Measurements from ENCODE around the gene RASSF1. TPM values are rescaled to one million over a fixed set of nuclear protein-coding genes. Genes with fewer than 3 reads are reported as not detected.

RASSF1 gene
- total RNA-seq, 2 donors from 2014 or later, result 9.4 to 17.2 TPM

DNA sequence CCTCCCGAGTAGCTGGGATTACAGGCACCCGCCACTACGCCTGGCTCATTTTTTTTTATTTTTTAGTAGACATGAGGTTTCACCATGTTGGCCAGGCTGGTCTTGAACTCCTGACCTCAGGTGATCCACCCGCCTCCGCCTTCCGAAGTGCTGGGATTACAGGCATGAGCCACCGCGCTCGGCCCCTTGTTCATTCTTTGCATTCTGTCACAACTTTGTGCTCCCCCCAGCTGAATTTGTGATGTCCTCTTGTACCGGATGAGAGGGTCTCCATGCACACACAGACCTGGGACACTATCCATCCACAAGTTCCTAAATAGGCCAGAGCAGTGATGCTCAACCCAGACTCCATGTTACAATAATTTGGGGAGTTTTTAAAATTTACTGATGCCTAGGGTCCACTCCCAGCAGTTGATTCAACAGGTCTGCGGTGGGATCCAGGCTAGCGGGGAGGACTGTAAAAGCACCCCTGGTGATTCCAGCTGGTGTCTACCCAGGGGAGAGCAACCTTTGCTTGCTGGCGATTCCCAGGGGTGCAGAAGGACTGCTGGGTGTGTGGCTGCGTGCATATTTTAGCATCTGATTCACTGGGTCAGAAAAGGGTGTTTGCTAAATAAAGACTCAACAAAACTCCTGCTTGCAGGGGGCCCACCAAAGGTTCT is 1.0 kb downstream of the RASSF1 start:
- no peak overlapping the region for H3K27ac Mint-ChIP-seq
- Histone ChIP-seq H3K4me1 (ENCODE audit: control insufficient read depth, insufficient read depth, low read length) (peaks cover 10% of the 10 kb centered on the region), H3K27ac (ENCODE audit: low read depth, low read length) (no peak overlapping the region), H3K9me3 (ENCODE audit: control insufficient read depth, low read length) (no peaks in the 10 kb centered on the region), H3K9ac (ENCODE audit: extremely low read depth, low read length, poor library complexity, severe bottlenecking) (no peak overlapping the region), H3K27me3 (ENCODE audit: control insufficient read depth, insufficient read depth, low read length, poor library complexity, severe bottlenecking) (peaks cover 60% of the 10 kb centered on the region), H3K4me3 (ENCODE audit: low read length) (no peak overlapping the region), H3K36me3 (ENCODE audit: control insufficient read depth, insufficient read depth, low read length) (peaks cover 4% of the 10 kb centered on the region)
- peaks cover 62% of the 10 kb centered on the region for H3K27me3 Mint-ChIP-seq (ENCODE audit: insufficient read depth)
- H3K4me1 Mint-ChIP-seq, result peaks cover 8% of the 10 kb centered on the region
- WGBS, 2 experiments (ENCODE audit: insufficient coverage in 1 of 2, insufficient read length in 1 of 2), result 92% methylated on average over 11 to 14 of the region's 14 CpGs
- H3K4me3 Mint-ChIP-seq, result peak overlapping the region; percentile 21
- H3K9me3 Mint-ChIP-seq, result no peaks in the 10 kb centered on the region
- no peak for DNase-seq
- no peaks in the 10 kb centered on the region for H3K36me3 Mint-ChIP-seq (ENCODE audit: low read depth)
- TF ChIP-seq, protein P1, sequence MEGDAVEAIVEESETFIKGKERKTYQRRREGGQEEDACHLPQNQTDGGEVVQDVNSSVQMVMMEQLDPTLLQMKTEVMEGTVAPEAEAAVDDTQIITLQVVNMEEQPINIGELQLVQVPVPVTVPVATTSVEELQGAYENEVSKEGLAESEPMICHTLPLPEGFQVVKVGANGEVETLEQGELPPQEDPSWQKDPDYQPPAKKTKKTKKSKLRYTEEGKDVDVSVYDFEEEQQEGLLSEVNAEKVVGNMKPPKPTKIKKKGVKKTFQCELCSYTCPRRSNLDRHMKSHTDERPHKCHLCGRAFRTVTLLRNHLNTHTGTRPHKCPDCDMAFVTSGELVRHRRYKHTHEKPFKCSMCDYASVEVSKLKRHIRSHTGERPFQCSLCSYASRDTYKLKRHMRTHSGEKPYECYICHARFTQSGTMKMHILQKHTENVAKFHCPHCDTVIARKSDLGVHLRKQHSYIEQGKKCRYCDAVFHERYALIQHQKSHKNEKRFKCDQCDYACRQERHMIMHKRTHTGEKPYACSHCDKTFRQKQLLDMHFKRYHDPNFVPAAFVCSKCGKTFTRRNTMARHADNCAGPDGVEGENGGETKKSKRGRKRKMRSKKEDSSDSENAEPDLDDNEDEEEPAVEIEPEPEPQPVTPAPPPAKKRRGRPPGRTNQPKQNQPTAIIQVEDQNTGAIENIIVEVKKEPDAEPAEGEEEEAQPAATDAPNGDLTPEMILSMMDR (conservative IDR thresholded peaks at IDR 0.05), result no peak

DNA sequence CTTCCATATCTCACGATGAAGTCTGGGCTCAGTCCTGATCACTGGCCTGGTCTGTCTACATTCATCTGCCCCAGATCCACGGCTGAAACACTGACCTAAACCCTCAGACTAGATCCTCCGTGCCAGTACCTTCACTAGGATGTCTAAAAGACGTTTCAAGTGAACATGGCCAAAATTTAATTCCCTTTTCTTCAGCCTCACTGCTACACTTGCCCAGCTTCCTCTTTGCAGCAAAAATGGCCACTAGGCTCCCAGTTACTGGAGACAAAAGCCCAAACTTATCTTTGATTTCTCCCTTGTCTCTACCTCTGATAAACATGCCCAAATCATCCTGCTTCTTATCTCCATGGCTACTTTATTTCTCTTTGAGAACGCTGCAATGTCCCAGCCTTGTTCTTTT is 1.7 kb downstream of the RASSF1 start:
- DNase-seq, result no peak
- Histone ChIP-seq H3K36me3 (ENCODE audit: control insufficient read depth, insufficient read depth, low read length) (peaks cover 4% of the 10 kb centered on the region), H3K4me1 (ENCODE audit: control insufficient read depth, insufficient read depth, low read length) (peaks cover 10% of the 10 kb centered on the region), H3K27me3 (ENCODE audit: control insufficient read depth, insufficient read depth, low read length, poor library complexity, severe bottlenecking) (peaks cover 56% of the 10 kb centered on the region), H3K9ac (ENCODE audit: extremely low read depth, low read length, poor library complexity, severe bottlenecking) (no peak overlapping the region), H3K4me3 (ENCODE audit: low read length) (no peak overlapping the region), H3K9me3 (ENCODE audit: control insufficient read depth, low read length) (no peaks in the 10 kb centered on the region), H3K27ac (ENCODE audit: low read depth, low read length) (no peak overlapping the region)
- no peak overlapping the region for H3K27ac Mint-ChIP-seq
- 91 to 100% methylated on average over 3 to 5 of the region's 5 CpGs for whole genome bisulfite sequencing, 2 experiments (ENCODE audit: insufficient coverage in 1 of 2, insufficient read length in 1 of 2)
- peak overlapping the region; percentile 80 for H3K4me3 Mint-ChIP-seq
- H3K4me1 Mint-ChIP-seq, result peaks cover 10% of the 10 kb centered on the region
- H3K27me3 Mint-ChIP-seq (ENCODE audit: insufficient read depth), result peaks cover 55% of the 10 kb centered on the region
- TF ChIP-seq, protein P1 (conservative IDR thresholded peaks at IDR 0.05), result no peak
- H3K36me3 Mint-ChIP-seq (ENCODE audit: low read depth), result no peaks in the 10 kb centered on the region
- H3K9me3 Mint-ChIP-seq, result no peaks in the 10 kb centered on the region

DNA sequence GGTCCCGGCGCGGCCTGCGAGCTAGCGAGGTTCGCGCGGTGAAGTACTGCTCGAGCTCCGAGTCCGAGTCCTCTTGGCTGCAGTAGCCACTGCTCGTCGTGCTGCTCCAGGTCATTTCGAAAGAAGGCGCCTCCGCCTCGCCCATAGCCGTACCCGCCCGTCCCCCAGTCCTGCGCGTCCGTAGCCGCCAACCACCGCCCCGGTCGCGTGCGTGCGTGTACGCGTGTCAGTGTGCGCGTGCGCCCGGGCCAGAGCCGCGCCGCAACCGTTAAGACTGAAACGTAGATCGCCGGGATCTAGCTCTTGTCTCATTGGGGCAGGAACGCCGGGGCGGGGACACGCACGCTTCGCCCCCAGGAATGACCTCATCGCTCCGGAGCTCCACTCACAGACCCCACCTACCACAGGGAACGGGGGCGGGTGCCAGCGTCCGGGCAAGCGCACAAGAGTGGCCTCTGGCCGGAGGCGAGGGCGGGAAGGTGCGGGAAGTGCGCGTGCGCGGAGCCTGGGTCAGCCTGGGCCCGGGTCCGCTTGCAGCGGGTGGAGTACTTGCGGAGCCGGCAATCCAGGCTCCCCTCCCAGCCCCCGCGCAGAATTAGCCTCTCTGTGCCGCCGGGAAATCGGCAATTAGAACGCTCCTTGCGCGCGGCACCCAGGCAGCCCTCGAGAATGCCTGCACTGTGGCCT is 3.3 kb downstream of the RASSF1 start:
- peak; percentile 100 for DNase-seq
- 0 to 1% methylated on average over 13 to 79 of the region's 79 CpGs for WGBS, 2 experiments (ENCODE audit: insufficient coverage in 1 of 2, insufficient read length in 1 of 2)
- Mint-ChIP-seq H3K27me3 (ENCODE audit: insufficient read depth) (peaks cover 41% of the 10 kb centered on the region), H3K4me1 (peaks cover 10% of the 10 kb centered on the region), H3K9me3 (no peaks in the 10 kb centered on the region), H3K36me3 (ENCODE audit: low read depth) (peaks cover 6% of the 10 kb centered on the region), H3K27ac (peak overlapping the region; percentile 98), H3K4me3 (peak overlapping the region; percentile 80)
- Histone ChIP-seq H3K36me3 (ENCODE audit: control insufficient read depth, insufficient read depth, low read length) (peaks cover 10% of the 10 kb centered on the region), H3K4me1 (ENCODE audit: control insufficient read depth, insufficient read depth, low read length) (peaks cover 10% of the 10 kb centered on the region), H3K9me3 (ENCODE audit: control insufficient read depth, low read length) (no peaks in the 10 kb centered on the region), H3K27ac (ENCODE audit: low read depth, low read length) (peak overlapping the region; percentile 67), H3K27me3 (ENCODE audit: control insufficient read depth, insufficient read depth, low read length, poor library complexity, severe bottlenecking) (peaks cover 43% of the 10 kb centered on the region), H3K4me3 (ENCODE audit: low read length) (peak overlapping the region; percentile 92), H3K9ac (ENCODE audit: extremely low read depth, low read length, poor library complexity, severe bottlenecking) (peak overlapping the region; percentile 64)
- TF ChIP-seq, protein P1 (conservative IDR thresholded peaks at IDR 0.05), result no peak

All from endodermal cell (in vitro differentiated cells).